Measurements from ENCODE around the gene CDH11. TPM values are rescaled to one million over a fixed set of nuclear protein-coding genes. Genes with fewer than 3 reads are reported as not detected.

CDH11 gene
- 46.9 and 74.5 TPM in 2 replicates for total RNA-seq (2014; rRNA removed; shearing (Covaris generic))

DNA sequence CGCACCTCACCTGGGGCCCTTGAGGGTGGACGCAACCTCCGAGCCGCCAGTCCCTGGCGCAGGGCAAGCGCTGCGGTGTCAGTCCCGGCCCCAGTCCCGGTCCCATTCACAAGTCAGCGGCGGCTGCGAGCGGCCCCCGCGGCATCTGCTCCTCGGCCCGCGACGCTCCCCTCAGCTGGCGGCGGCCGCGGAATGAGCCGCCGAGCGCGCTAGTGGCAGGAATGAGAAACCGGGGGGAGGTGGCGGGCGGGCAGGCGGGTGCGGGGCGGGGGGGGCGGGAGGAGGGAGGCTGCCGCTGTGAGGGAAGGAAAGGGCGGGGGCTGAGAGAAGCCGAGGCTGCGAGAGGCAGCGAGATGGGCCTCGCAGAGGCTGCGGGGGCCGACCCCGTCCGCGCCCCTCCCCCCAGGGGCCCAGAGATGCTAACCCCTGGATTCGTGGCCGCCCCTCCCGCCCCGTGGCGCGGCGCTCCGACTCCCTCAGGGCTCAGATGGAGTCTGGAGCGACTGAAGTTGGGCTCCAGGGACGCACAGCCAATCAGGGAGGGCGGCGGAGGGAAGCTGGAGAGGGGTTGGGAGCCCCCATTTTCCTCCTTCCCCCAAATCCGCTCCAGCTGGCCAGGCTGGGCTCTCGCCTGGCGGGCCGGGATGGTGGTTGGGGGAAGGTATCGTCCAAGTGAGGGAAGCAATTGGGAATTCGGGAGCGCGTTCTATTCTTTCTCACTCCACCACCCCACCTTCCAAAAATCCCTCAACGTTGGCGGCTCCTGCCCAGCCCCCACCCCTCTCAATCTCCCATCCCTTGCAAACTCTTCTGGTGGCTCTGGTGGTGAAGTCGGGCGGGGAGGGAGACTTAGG lies at the start of gene CDH11:
Gene CDH11 (minus strand): TSS at position 194 of the 854 bp plus-strand sequence. CDS start 117,194 bp downstream, outside the sequence.
- peak; percentile 79 for DNase-seq (ENCODE audit: low read depth)

GRCh38 chr16:65154321-65154720 lies 32.5 kb upstream of the CDH11 start:
- DNase-seq (ENCODE audit: low read depth), result peak; percentile 15

GRCh38 chr16:65153365-65154105 lies 31.7 kb upstream of the CDH11 start:
- DNase-seq (ENCODE audit: low read depth), result no peak

- DNase-seq (ENCODE audit: low read depth), result no peak
These were observed 26.9 kb upstream of the CDH11 start for GRCh38 chr16:65148804-65149203.

- DNase-seq (ENCODE audit: low read depth), result peak; percentile 25
These were observed 20.4 kb upstream of the CDH11 start for GRCh38 chr16:65142276-65142675.

DNA sequence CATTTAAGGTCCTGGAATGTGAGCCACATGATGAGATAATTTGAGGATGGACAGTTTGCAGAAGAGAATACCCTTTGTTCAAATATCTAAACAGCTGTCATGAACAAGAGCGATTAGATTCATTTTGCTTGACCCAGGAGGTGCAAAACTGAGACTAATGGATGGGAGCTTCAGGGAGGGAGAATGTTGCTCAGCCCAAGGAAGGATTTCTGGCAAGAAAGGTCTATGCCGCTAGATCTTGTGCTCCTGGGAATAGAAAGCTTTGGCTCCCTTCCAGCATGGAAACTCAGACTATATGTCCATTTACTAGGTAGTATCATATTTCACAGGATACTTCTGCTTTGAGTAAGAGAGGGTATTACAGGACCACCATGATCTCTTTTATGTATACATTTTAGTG lies 14.8 kb upstream of the CDH11 start:
- DNase-seq (ENCODE audit: low read depth), result no peak

DNA sequence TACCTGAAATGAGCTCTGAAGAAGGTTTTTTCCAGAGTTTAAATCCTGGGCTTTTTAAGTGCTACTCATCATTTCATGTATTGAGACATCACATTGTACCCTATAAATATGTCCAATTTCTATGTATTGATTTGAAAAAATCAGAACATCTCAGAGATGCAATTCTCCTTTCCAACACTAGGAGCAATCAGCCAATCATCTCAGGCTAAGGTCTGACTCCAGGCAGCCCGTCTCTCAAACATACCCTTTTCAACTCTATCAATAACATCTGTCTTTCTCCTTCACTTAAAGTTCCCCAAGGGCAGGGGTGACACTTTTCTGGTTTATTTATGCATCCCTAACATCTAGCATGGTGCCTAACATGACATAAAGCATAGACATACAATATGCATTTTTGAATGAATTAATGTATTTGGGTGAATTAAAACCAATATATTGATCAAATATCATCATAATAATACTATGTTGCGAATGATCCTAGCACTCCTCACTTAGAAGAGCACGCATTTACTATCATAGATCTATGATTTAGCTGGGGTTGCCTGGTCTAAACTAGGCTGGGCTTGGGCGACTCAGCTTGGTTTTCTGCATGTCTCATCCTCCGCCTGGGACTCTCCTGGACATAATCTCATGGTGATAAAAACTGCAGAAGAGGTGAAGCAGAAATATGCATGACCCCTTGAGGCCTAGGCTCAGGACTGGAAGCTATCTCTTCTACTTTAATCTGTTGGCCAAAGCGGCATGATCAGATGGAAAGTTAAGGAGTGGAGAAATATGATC lies 5.2 kb upstream of the CDH11 start:
- DNase-seq (ENCODE audit: low read depth), result no peak

DNA sequence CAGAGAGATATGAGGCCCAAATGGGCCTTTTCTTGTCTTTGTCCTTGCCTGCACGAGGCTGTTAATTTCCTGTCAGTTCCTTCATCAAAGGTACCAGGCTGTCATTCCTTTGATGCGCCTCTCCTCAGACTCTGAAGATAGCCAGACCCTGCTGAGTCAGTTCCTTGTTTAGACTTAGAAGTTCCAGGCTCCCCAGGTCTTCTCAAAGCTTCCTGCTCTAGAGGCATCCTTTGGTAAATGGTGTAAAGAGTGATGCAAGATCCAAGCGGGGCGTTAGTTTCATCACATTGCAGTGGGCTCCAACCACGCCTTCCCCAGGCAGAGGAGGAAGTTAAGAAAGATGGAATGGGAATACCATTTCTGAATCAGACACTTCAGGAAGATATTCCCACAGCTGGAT lies 4.0 kb upstream of the CDH11 start:
- DNase-seq (ENCODE audit: low read depth), result peak; percentile 4

DNA sequence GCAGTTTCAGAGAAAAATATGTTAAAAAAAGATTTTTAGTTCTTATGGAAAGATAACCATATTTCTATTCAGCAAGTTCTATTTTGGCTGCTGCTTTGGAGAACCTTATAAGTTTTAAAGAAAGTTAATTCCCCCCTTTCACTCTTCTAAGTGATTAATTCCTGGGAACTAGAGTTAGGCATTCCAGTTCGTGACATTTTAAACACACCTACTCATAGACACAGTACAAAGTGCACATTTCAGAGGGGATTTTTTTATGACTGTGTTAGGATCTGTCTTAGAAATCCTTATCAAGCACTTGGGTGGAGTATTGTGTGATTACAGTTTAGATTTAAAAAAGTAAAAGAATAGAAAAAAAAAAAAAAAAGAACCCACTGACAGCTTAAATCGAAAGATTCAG lies 3.5 kb upstream of the CDH11 start:
- DNase-seq (ENCODE audit: low read depth), result no peak

DNA sequence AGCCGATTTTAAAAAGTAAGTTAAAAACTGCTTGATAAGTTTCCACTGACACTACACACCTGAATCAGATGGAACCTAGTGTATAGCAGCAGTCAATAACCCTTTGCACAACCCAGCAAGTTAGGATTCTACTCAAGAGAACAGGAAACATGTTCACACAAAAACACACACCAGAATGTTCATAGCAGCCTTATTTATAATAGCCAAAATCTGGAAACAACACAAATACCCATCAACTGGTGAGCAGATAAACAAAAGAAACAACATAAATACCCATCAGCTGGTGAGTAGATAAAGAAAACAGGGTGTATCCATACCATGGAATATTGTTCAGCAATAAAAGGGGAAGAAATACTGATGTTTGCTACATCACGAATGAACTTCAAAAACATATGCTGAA lies 2.7 kb upstream of the CDH11 start:
- DNase-seq (ENCODE audit: low read depth), result no peak

- no peak for DNase-seq (ENCODE audit: low read depth)
These were observed 2.3 kb upstream of the CDH11 start for GRCh38 chr16:65124212-65124548.

DNA sequence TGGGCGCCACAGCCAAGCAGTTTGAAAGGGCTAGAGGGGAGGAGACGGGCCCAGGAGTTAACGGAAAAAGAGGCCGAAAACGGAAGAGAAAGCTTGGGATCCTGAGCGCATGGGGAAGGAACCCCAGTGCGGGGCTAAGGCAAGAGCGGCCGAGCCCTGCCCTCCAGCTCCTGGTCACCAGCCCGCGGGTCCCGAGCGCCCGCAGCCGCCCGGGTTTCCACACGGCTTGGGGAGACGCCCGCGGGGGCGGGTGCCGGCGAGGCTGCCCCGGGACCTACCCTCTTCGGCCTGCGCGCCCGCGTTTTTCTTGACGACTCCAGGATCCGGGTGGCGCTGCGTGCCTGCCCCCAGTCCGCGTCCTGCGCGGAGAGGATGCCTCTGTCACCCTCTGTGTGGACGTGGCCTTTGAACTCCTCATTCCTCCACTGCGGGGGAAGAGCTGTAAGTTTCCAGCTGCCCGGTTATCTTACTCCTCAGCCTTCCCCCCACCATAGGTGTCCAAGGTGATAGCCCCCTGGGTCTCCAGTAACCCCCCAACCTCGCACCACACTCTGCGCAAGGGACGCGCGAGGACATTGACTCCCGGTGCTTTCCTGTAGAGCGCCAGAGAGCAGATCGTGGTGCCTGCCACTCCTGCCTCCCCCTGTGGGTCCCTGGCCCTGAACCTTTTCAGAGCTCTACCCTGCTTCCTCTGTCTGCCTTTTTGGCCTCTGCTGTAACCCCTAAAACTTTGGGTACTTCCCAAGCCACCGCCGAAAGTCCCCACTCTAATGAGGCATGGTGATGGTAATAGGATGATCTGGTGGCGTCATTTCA lies 1.7 kb upstream of the CDH11 start:
- DNase-seq (ENCODE audit: low read depth), result peak; percentile 14

- DNase-seq (ENCODE audit: low read depth), result peak; percentile 61
These were observed 997 bp upstream of the CDH11 start for GRCh38 chr16:65122724-65123395.

DNA sequence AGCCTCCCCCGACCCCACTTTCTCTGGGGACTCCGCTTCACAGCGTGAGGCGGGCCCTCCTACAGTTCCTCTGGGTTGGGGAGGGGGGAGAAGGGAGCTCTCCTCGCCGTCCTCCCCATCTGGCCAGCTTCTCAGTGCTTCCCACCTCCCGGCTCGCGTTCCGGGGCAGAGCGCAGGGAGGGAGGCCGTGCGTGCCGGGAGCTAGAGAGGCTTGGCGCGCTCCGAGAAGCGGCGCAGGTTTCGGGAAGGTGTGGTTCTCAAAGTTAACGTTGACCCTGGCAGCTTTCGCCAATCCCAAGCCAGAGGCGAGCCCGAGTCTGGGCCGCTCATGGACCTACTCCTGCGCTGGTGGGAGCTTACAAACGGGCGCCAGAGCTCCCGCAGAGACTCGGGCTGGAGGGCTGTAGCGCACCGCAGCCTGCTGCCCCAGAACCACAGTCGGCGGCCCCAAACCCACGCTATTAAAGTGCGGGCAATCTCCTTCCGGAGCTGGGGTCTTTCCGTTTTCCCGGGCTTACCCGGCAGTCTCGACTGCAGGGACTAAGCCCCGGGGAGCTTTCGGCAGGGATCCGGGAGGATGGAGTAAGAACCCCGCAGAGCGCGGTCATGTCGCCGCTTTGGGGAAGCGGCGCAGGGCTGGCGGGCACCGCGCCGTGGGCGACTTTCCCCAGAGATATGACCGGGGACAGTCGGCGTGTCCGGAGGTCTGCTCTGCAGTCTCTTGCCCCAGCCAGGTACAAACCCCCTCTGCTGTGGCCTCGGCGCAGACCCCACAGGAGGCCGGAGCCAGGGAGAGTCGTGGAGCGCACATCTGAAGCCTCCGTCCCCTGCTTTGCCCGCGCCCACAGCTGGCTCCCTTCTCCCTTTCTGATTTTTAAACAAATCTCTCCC lies 787 bp downstream of the CDH11 start:
- peak; percentile 39 for DNase-seq (ENCODE audit: low read depth)

- DNase-seq (ENCODE audit: low read depth), result no peak
These were observed 1.4 kb downstream of the CDH11 start for GRCh38 chr16:65120461-65120830.

GRCh38 chr16:65119901-65120401 lies 1.9 kb downstream of the CDH11 start:
- peak; percentile 46 for DNase-seq (ENCODE audit: low read depth)

DNA sequence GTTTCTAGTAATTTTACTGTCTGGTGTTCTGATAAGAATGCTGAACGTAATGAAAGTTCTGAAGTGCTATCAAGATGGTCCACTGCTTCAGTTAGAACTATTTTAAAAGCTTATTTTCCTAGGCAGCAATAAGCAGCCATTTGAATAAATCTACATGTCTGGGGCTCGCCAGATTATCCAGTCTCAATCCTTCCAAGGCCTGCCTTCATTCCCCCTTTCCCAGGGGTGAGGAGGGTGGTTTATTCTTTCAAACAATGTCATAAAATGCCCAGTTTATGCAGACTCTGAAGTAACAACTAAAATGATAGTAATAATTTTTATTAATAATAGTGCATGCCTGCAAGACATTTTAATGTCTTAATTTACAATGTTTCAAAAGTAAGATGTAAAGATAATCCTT lies 2.4 kb downstream of the CDH11 start:
- no peak for DNase-seq (ENCODE audit: low read depth)

- DNase-seq (ENCODE audit: low read depth), result peak; percentile 6
These were observed 3.0 kb downstream of the CDH11 start for GRCh38 chr16:65118871-65119270.

- DNase-seq (ENCODE audit: low read depth), result peak; percentile 78
These were observed 3.9 kb downstream of the CDH11 start for GRCh38 chr16:65117811-65118448.
